Calu3 (cell line): ENCODE data around the gene CIBAR2. TPM values are rescaled to one million over a fixed set of nuclear protein-coding genes. Genes with fewer than 3 reads are reported as not detected.

Experiments used
- BruUV-seq: library from RNA; stranded (reverse); fragments of 400-500 nt; replicated peaks from 2 replicates; lab custom pipeline; 2021; lab: Mats Ljungman, UMichigan
- CTCF ChIA-PET: fragments of 300-600 bp; sonication (Branson Sonifier 250); formaldehyde crosslinking; loops from one replicate; lab custom pipeline; 2022; ENCODE audit warnings: antibody characterized with exemption; lab: Charles Lee
- DNase-seq: peaks from one replicate; pipeline ENCODE4 v3.0.0; 2022
- H3K27ac Mint-ChIP-seq: one replicate; pipeline ENCODE4 v1.8.0; 2022; ENCODE audit warnings: mixed read lengths; ENCODE audit not compliant: unreplicated experiment
- H3K27me3 Mint-ChIP-seq: one replicate; pipeline ENCODE4 v1.8.0; 2022; ENCODE audit warnings: mixed read lengths; ENCODE audit not compliant: unreplicated experiment
- H3K36me3 Mint-ChIP-seq: one replicate; pipeline ENCODE4 v1.8.0; 2022; ENCODE audit warnings: mild to moderate bottlenecking, moderate library complexity, mixed read lengths; ENCODE audit not compliant: insufficient read depth, unreplicated experiment
- H3K4me1 Mint-ChIP-seq: one replicate; pipeline ENCODE4 v1.8.0; 2022; ENCODE audit warnings: mild to moderate bottlenecking, low read depth, mixed read lengths; ENCODE audit not compliant: unreplicated experiment
- H3K4me3 Mint-ChIP-seq: one replicate; pipeline ENCODE4 v1.8.0; 2022; ENCODE audit warnings: mild to moderate bottlenecking, low read depth, moderate library complexity, mixed read lengths; ENCODE audit not compliant: unreplicated experiment
- H3K9me3 Mint-ChIP-seq: one replicate; pipeline ENCODE4 v1.8.0; 2022; ENCODE audit warnings: low read depth, mixed read lengths; ENCODE audit not compliant: unreplicated experiment
- intact Hi-C: fragments of 100-400 bp; cut with micrococcal nuclease; formaldehyde crosslinking; loops from one replicate; pipeline ENCODE4 v1.10.0; 2022; ENCODE audit not compliant: unreplicated experiment
- total RNA-seq: library from RNA; stranded (reverse); gene quantifications from 2 replicates; pipeline ENCODE4 v1.2.3, GENCODE V29; 2022
- TF ChIP-seq, protein P1 (sequence below): fragments of 200-600 bp; IDR thresholded peaks from one replicate; pipeline ENCODE4 v1.8.0; 2022; ENCODE audit warnings: antibody characterized with exemption; ENCODE audit not compliant: unreplicated experiment

The CIBAR2 gene
- total RNA-seq, 1 experiment from 2014 or later, result not detected

- Mint-ChIP-seq H3K4me3 (no peak overlapping the region), H3K27ac (no peak overlapping the region), H3K4me1 (peaks cover 9% of the 10 kb centered on the region), H3K36me3 (no peaks in the 10 kb centered on the region), H3K9me3 (no peaks in the 10 kb centered on the region), H3K27me3 (peaks cover 75% of the 10 kb centered on the region)
- CTCF ChIA-PET, result interaction anchor here (0.9 kb wide), 1 partner anchor 31 kb away, joined by 3 read pairs; no protein-coding TSS in a partner anchor
- DNase-seq, result no peak
- TF ChIP-seq, protein P1, sequence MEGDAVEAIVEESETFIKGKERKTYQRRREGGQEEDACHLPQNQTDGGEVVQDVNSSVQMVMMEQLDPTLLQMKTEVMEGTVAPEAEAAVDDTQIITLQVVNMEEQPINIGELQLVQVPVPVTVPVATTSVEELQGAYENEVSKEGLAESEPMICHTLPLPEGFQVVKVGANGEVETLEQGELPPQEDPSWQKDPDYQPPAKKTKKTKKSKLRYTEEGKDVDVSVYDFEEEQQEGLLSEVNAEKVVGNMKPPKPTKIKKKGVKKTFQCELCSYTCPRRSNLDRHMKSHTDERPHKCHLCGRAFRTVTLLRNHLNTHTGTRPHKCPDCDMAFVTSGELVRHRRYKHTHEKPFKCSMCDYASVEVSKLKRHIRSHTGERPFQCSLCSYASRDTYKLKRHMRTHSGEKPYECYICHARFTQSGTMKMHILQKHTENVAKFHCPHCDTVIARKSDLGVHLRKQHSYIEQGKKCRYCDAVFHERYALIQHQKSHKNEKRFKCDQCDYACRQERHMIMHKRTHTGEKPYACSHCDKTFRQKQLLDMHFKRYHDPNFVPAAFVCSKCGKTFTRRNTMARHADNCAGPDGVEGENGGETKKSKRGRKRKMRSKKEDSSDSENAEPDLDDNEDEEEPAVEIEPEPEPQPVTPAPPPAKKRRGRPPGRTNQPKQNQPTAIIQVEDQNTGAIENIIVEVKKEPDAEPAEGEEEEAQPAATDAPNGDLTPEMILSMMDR, result no peak
- no TSS peak for BruUV-seq
- intact Hi-C loops, result no loop called here
Measured at GRCh38 chr16:85128079-85128837, 16.0 kb upstream of the CIBAR2 start.

DNA sequence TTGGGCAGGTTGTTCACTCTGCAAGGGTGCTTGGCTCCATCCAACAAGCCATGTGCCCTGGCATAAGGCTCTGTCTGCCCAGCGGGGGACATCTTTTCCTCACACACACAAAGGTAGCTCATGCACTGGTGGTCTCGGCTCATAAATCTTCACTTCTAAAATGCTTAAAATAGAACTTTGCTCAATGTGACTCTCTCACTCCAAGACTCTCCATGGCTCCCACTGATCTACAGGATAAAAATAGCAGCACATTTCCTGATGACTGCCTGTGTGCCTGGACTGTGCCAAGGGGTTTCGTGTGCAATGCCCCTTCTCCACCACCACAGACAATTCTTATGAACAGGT lies 15.1 kb upstream of the CIBAR2 start:
- no TSS peak for BruUV-seq
- CTCF ChIA-PET, result no interaction called here
- no peak overlapping the region for H3K27ac Mint-ChIP-seq
- intact Hi-C loops, result no loop called here
- H3K9me3 Mint-ChIP-seq, result no peaks in the 10 kb centered on the region
- peaks cover 9% of the 10 kb centered on the region for H3K4me1 Mint-ChIP-seq
- no peak overlapping the region for H3K4me3 Mint-ChIP-seq
- TF ChIP-seq, protein P1, result no peak
- peaks cover 66% of the 10 kb centered on the region for H3K27me3 Mint-ChIP-seq
- no peak for DNase-seq
- no peaks in the 10 kb centered on the region for H3K36me3 Mint-ChIP-seq

- H3K9me3 Mint-ChIP-seq, result no peaks in the 10 kb centered on the region
- H3K4me3 Mint-ChIP-seq, result peak overlapping the region; percentile 42
- no peaks in the 10 kb centered on the region for H3K36me3 Mint-ChIP-seq
- DNase-seq, result peak; percentile 30
- intact Hi-C loops, result no loop called here
- peaks cover 61% of the 10 kb centered on the region for H3K27me3 Mint-ChIP-seq
- TF ChIP-seq, protein P1, result no peak
- H3K27ac Mint-ChIP-seq, result no peak overlapping the region
- CTCF ChIA-PET, result no interaction called here
- BruUV-seq, result no TSS peak
- H3K4me1 Mint-ChIP-seq, result peaks cover 9% of the 10 kb centered on the region
Measured at GRCh38 chr16:85126705-85127378, 14.6 kb upstream of the CIBAR2 start.

DNA sequence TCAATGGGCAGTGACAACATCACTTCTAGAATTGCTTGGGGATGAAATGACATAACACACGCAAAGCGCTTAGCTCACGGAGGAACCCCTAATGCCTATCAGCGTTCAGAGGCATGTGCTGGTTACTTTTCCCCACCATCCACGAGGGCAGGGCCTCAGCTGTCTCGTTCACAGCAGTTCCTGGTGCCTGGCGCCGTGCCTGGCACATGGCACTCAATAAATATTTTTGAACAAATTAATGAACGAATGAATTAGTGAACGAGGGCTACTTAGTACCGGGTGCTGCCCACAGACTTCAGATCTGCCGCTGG lies 14.1 kb upstream of the CIBAR2 start:
- no TSS peak for BruUV-seq
- CTCF ChIA-PET, result no interaction called here
- H3K27ac Mint-ChIP-seq, result no peak overlapping the region
- H3K27me3 Mint-ChIP-seq, result peaks cover 61% of the 10 kb centered on the region
- H3K36me3 Mint-ChIP-seq, result no peaks in the 10 kb centered on the region
- no peak for DNase-seq
- intact Hi-C loops, result no loop called here
- TF ChIP-seq, protein P1, result no peak
- no peaks in the 10 kb centered on the region for H3K9me3 Mint-ChIP-seq
- no peak overlapping the region for H3K4me3 Mint-ChIP-seq
- H3K4me1 Mint-ChIP-seq, result peaks cover 9% of the 10 kb centered on the region
